ENCODE data around the gene TACR1.
"Not testable (repeated sequence)": the region's sequence is repeated elsewhere in the genome, so short reads cannot be mapped to it uniquely, and the experiment has no call there.

The TACR1 gene, protein sequence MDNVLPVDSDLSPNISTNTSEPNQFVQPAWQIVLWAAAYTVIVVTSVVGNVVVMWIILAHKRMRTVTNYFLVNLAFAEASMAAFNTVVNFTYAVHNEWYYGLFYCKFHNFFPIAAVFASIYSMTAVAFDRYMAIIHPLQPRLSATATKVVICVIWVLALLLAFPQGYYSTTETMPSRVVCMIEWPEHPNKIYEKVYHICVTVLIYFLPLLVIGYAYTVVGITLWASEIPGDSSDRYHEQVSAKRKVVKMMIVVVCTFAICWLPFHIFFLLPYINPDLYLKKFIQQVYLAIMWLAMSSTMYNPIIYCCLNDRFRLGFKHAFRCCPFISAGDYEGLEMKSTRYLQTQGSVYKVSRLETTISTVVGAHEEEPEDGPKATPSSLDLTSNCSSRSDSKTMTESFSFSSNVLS

DNA sequence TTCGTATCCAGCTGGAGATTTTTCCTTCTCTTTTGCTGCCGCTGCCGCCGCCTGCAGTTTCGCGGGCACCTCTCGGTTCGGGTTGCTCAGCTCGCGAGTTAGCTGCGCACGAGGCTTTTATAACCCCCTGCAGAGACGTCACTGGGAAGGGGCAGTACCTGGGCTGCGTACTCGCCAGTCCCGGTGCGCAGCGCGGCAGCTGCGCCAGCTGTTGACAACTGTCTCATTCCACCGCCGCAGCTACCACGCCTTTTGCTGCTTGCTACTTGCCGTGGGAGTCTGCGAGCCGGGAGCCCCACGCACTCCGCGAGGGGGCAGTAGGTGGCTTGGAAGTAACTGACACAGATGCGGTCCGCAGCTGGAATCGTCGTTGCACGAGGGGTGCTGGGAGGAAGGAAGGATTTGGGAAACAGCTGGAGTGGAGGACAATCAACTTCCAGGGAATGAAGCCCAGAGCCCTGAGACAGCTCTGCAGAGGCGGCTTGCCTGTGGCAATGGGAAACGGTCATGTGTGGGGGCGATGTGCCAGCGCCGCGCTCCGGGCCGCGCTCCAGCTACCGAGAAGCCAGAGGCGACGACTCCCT lies at the start of gene TACR1:
TACR1 (minus strand) TSS at position 93 of the 584 bp plus-strand sequence. CDS start 586 bp downstream, outside the sequence.
- DNase-seq (ENCODE audit: low spot score): peak; percentile 76

DNA sequence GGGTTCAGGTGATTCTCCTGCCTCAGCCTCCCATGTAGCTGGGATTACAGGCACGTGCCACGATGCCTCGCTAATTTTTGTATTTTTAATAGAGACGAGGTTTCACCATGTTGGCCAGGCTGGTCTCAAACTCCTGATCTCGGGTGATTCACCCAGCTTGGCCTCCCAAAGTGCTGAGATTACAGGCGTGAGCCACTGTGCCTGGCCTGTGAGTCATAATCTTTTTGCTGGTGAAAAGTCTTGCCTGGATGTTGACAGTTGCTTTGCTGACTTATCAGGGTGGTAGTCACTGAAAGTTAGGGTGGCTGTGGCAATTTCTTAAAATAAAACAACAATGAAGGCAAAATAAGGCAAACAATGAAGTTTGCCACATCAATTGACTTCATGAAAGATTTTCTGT lies 49.3 kb upstream of the TACR1 start:
- not testable (repeated sequence) for DNase-seq (ENCODE audit: low spot score)

DNA sequence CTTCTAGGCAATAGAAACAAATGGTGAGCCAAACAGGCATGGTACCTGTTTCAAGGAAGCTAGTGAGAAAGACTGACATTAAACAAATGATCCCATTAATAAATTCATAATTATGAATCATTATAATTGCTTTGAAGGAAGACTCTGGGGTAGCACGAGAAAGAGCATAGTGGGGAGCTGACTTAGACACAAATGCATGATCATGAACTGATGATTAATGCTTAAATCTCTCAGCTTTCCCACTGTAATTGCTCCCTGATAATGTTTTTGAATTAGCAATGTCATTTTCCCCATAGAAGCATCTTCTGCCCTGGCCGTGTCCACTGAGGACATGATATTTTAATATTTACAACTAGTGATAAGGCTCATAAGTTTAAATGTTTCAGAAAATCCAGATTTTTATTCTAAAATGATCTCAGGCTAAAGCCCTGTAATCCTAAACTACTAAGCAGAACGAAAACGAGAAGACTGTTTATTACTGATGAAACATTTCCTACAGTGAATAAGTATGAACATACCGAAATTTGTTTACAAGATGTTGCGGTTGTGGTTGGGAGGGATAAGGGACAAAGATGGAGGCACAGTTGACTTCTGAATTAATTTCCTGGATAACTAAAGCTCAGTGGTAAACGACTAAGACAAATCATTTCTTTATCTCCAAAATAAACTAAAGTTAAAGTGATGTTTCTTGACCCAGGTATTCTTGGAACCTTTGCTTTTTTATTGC lies 47.3 kb upstream of the TACR1 start:
- DNase-seq (ENCODE audit: low spot score): no peak

DNA sequence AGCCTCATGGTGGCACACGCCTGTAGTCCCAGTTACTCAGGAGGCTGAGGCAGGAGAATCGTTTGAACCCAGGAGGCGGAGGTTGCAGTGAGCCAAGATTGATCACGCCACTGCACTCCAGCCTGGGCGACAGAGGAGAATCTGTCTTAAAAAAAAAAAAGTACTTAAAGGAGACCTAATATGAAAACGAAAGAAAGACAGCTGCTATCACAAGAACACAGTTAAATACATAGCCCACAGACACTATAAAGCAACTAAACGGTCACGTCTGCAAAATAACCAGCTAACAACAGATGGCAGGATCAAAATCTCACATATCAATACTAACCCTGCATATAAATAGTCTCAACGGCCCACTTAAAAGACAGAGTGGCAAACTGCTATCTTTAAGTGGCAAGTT lies 43.9 kb upstream of the TACR1 start:
- no peak for DNase-seq (ENCODE audit: low spot score)

DNA sequence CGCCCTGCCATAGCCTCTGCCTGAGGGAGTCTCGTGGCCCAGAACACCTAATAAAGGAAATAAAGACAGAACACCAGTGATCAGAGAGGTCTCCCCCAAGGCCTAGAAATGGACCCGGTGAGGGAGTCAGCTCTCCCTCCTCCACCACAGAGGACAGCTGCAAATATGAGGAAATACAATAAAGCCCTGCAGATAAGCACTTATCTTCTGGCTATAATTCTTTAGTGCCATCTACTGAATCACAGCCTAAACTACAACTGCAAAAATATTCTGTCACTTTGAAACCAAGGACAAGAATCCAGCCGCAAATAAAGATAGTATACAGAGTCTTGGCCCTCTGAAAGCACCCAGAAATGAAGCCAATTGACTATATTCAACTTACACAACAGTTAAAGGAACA lies 42.4 kb upstream of the TACR1 start:
- DNase-seq (ENCODE audit: low spot score): no peak

DNA sequence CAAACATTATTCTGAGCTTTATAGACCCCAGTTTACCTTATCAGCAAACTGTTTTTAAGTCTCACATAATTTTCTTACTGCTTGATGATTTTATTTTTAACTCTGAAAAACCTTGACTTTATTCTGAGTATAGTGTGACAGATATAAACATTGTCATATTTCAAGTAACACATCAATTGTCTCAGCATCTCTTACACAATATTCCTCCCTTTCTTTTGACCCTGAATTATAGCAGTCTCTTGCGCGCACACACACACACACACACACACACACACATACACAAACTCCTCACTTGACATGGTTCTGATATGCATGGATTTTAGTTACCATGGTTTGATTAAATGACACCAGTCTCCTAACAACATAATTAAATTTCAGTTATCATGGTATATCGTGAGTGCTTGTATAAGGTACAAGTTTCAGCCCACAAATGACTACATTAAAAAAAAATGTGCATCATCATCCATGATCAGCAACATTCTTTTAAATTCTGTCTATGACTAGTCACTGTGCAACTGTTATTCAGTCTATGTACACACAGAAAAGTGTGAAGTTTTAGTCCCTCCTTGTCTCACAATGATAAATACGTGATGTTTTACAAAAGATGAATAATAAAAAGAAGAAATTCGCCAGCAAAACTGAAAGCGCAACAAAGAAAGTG lies 39.5 kb upstream of the TACR1 start:
- DNase-seq (ENCODE audit: low spot score): no peak

DNA sequence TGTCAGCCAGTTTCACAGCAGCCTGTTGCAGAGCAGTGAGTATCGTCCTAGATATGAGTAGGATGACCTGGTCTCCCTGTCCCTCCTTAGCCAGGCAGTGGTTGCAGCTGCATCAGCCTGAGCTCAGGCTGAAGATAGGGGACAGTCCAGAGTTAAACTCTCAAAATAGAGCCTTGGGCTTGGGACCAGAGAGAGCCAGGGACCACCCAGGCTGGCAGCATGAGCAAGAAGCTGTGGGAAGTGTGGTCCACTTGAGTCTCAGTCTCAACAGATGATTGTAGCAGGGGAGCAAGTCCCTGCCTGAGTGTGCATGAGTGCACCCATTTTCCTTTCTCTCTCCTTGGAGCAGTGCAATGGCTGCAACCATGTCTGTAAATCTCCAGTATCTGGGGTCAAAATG lies 38.0 kb upstream of the TACR1 start:
- no peak for DNase-seq (ENCODE audit: low spot score)

DNA sequence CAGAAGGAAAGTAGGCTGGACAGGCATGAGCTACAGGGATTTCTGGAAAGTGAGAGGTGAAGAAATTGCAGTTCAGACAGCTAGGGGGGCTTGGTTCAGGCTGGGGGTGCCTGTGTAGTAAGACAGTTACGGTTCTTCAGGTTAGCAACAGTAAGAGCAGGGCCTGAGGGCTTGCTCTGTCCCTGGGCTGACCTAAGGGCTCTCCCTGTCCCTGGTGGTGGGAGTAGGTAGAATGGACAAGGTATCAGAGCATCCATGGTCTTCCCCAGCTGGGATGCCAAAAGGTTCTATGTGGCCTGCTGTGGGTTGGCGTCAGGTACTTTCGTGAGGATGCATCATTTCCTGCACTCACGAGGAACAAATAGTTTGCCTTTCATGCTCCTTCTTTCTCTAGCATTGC lies 34.6 kb upstream of the TACR1 start:
- DNase-seq (ENCODE audit: low spot score): no peak

DNA sequence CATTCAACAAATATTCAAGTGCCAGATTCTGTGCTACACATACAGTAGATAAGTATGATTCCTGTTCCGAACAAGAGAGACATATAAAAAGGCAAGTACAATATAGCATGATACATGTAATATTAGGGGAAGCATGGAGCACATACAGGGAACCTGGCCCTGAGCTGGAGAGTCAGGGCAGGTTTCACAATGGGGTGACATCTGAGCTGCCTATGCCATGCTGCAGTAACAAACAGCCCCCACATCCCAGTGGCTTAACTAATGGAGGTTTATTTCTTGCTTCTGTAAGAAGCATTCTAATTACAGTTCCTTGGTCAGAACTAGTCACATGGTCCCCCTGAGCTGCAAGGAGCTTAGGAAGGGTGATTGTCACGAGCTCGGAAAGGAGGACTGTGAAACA lies 27.3 kb upstream of the TACR1 start:
- no peak for DNase-seq (ENCODE audit: low spot score)

DNA sequence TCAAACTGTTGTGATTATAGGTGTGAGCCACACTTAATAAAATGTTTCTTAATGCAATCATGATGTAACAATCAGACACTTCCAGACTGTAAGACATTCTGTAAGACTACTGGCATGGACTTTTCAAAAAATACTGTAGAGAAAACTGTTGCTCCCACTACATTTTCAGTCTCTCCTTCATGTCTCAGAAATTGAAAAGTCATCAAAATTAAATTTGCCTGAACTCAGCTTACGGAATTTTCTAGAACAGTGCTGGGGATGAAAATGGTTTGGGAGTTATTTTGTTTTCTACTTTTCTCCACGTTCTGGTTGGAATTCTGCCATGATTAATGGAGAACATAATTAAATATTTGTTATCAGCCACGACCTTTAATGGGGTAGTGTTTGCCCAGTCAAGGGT lies 26.8 kb upstream of the TACR1 start:
- DNase-seq (ENCODE audit: low spot score): no peak

DNA sequence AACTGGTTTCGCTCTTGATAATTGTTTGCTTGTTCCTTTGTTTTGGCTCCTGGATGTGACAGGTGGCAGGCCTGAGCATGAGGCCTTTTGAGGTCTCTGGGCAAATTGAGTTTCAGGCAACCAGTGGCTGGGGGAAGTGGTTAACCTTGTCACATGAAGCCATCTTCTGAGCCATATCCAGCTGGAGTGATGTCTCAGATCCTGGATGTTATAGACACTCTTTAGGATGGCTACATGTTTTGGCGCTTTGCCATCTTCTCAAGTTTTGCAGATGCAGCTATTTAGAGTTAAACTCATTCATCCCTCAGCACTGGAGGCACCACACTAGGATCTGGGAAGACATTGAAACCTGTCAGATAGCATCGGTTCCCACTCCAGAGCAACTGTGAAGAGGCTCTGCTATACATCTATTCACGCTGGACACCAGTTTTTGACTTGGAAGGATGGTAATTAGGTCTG lies 25.3 kb upstream of the TACR1 start:
- no peak for DNase-seq (ENCODE audit: low spot score)

DNA sequence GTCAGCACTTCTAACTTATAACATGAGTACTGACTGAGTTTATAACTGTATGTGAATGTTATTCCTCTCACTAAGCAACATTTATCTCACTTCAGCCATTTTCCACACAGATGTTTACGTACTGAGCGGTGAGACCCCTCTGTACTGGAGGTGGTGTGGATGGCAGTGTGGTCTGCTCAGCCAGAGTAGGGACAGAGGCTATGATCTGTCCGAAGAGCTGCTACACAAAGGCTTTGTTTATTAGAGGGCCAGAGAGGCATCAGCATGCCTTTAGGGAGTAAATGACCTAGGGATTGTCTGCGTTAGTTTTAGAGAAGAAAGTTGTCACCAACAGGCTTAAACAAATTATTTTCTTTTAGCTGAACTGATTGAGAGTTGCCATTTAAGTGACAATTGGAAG lies 23.2 kb upstream of the TACR1 start:
- DNase-seq (ENCODE audit: low spot score): no peak

DNA sequence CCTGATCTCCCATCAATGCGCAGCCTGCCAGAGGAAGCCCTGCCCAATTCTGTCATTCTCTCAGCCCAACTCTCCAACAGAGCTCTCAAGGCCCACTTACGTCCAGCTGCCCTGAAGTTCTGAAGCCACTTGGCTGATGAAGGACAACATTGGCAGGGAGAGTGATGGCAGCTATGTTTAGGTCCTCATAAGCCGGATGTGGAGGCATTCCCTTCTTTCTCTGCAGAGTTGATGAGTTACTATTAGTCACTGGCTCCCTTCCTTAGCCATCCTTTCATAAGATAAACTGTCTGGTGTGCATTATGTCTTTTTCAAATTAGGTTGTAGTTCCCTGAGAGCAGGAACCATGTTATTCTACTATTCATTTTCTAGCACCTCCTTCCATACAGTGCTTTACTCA lies 22.5 kb upstream of the TACR1 start:
- DNase-seq (ENCODE audit: low spot score): no peak

DNA sequence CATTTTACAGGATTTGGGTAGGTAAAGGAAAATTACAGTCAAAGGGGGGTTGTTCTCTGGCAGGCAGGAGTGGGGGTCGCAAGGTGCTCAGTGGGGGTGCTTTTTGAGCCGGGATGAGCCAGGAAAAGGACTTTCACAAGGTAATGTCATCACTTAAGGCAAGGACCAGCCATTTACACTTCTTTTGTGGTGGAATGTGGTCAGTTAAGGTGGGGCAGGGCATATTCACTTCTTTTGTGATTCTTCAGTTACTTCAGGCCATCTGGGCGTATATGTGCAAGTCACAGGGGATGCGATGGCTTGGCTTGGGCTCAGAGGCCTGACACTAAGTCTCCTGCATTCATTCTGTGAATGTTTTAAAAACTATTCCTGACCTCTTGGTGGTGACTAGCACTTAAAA lies 19.9 kb upstream of the TACR1 start:
- DNase-seq (ENCODE audit: low spot score): not testable (repeated sequence)

DNA sequence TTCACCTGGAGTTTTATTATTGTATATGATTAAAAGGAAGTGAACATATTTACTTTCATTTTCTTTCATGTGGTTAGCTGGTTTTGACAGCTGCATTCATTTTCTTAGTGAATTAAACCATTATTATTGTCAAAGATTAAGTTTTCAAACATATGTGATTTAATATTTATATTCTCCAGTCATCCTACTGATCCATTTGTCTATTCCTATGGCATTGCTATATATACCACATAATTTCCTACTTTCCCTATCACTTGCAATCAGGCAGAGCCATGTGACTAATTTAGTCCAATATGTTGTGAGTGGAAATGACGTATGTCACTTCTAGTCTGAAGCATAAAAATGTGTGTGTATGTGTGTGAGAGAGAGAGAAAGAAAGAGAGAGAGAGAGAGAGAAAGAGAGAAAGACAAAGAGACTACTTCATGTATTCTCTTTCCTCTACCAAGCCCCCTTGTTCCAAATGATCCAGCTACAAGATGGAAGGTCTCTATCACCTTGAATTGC lies 12.0 kb upstream of the TACR1 start:
- DNase-seq (ENCODE audit: low spot score): no peak

DNA sequence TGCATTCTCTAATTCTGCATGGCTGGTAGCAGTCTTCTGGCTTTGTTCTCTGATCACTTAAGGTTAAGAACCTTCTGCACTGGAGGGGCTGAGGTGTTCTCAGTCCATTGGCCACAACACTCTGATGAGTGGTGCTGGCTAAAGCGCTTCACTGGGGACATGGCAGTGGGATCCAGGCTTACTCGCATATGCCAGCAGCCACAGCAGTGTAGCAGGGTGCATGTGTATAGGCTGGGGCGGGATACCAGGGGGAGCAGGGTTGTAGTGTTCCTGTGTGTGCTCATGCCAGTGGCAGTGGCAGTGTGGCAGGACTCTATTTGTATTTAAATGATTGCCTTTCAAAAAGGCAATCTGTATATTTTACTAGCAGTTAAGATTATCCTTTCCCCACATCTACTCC lies 11.1 kb upstream of the TACR1 start:
- no peak for DNase-seq (ENCODE audit: low spot score)

DNA sequence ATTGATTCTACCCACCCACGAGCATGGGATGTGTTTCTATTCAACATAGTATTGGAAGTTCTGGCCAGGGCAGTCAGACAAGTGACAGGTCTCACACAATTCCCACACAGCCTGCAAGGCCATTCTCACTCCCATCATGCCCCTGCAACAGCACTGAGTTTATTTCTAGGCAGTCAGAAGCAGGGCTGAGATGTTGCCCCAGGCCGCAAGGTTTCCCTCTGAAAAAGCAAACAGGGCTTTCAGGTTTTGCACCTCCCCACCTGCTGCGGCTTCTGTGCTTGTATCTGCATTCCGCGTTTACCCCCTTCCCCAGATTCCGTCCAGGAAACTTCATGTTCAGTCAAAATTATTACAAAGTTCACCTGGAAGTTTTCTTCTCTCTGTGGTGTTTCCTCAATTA lies 9.4 kb upstream of the TACR1 start:
- DNase-seq (ENCODE audit: low spot score): no peak

DNA sequence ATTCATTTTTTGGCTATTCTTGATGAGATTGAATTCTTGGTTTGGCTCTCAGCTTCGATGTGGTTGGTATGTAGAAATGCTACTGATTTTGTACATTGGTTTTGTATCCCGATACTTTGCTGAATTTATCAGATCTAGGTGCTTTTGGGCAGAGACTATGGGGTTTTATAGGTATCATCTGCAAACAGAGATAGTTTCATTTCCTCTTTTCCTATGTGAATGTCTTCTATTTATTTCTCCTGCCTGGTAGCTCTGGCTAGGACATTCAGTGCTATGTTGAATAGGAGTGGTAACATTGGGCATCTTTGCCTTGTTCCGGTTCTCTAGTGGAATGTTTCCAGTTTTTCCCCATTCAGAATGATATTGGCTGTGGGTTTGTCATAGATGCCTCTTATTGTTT lies 5.5 kb upstream of the TACR1 start:
- no peak for DNase-seq (ENCODE audit: low spot score)

DNA sequence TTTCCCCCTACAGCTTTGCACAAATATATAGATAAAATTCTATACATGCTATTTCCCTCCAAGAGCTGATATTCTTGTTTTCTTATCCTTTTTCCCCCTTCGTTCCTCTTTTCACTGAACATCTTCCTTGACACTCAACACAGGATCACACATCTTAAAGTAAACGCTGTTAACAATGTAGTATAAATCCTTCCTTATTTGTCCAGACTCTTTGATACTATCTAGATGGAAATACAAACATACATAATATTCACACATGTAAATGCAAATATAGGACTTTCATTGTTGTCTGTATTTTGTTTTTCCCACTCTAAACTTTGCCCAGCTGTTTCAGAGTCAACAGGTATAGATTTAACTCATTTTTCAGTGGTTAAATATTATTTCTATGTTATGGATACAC lies 3.0 kb upstream of the TACR1 start:
- DNase-seq (ENCODE audit: low spot score): no peak

DNA sequence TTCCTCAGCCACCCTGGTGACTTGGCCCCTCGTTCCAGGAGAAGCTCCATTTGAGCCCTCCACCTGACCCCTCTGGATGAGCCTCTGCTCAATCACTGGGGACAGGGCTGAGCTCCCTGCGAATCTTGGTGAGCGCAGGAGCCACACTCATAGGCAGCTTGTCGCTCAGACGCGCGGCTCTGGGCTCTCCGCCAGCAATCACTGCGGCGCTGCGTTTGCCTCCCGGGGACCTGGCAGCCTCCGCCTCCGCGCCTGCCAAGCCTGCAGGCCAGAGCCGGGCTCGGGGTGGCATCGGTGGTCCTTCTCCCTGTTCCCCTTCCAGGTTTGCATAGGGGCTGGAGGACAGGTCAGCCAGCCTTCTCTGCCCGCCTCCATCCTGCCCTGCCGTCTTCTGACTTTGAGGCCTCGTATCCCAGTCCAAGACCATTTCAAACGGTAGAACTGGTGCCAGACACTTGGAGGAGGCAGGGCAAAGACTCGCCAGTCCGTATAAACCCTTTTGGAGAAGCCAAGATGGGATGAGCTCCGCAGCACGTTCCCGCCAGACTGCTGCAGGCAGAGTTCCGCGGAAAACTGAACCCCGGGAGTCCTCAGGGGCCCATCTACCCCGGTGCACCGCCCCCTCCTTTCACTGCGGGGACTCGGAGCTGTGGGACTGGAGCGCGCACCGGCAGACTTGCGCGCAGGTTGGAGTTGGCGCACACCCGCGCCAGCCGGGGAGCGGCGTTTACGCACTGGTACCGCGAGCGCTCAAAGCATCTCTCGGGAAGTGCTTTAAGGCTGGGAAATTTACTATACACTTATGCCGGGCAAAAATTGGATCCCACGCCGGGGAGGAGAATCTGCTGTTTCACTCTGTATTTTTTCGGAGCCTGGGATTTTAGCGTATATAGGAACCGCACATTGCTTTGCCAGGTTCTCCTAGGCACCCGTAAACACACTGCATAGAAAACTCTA lies 1.1 kb upstream of the TACR1 start:
- DNase-seq (ENCODE audit: low spot score): peak; percentile 62

DNA sequence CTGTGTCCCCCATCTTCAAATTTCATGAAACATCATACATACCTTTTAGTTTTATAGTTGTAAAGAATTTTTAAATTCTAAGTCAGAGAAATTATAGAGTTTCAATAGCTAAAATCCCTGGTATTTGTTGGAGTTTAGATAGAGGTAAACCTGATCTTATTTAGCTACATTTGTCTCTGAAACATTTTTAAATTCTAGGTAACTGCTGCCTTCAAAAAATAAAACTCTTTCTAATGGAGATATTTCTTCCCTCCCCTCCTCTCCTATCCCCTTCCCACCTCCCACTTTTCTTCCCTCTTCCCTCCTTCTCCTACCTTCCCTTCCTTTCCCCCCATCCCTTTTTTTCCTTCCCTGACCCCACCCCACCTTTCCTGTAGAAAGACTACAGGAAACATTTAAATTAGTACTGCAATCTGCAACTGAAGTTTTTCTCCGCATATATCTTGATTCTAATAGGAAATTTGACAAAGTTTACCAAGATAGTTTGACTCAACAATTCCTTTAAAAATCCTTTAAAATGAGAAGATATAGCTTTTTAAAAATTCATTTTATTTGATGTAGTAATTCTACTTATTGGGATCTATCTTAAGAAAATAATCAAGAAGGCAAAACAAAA lies 4.1 kb downstream of the TACR1 start:
- DNase-seq (ENCODE audit: low spot score): no peak
